Adrenal gland (tissue), 12 donors: ENCODE data around the gene ACTN1. TPM values are rescaled to one million over a fixed set of nuclear protein-coding genes. Genes with fewer than 3 reads are reported as not detected.

Experiments used
- DNase-seq, 7 donors: peaks; one replicate each; pipeline ENCODE4 v3.0.0-alpha.2; 2019 to 2020
- H3K27ac ChIP-seq, 5 donors: fragments of 200-600 bp; sonication (generic) in 4 of 5; 1 replicate in 3 of 5; 2 replicates in 2 of 5; pipeline versions ENCODE4 v1.5.1 to v1.8.0; 2016 to 2020; ENCODE audit warnings: mild to moderate bottlenecking in 1 of 5
- H3K27me3 ChIP-seq: fragments of 200-600 bp; 2 replicates; pipeline ENCODE4 v1.8.0; 2021
- H3K36me3 ChIP-seq, 2 donors: fragments of 200-600 bp; replicated peaks in 1 of 2; 1 replicate in 1 of 2; 2 replicates in 1 of 2; pipeline versions ENCODE4 v1.5.1 to v1.8.0; 2018 to 2022
- H3K4me1 ChIP-seq, 2 donors: fragments of 200-600 bp; replicated peaks in 1 of 2; 1 replicate in 1 of 2; 2 replicates in 1 of 2; pipeline versions ENCODE4 v1.5.1 to v1.8.0; 2018 to 2021
- H3K4me3 ChIP-seq, 4 donors: fragments of 200-600 bp; sonication (generic) in 3 of 4; one replicate each; pipeline ENCODE4 v1.5.1; 2016 to 2018
- H3K9me3 ChIP-seq, 3 donors: fragments of 200-600 bp; sonication (generic) in 1 of 3; replicated peaks in 1 of 3; 1 replicate in 2 of 3; 2 replicates in 1 of 3; pipeline versions ENCODE4 v1.5.1 to v1.8.0; 2016 to 2021
- CTCF ChIP-seq, 6 experiments: fragments of 450-650 bp in 4 of 6; fragments of 200-600 bp in 2 of 6; sonication (generic) in 1 of 6; IDR thresholded peaks; 1 replicate in 5 of 6; 2 replicates in 1 of 6; pipeline versions ENCODE4 v1.5.1 to v1.8.0; 2016 to 2021; ENCODE audit warnings: antibody characterized with exemption in 6 of 6, mild to moderate bottlenecking in 2 of 6, moderate library complexity in 1 of 6
- POLR2A ChIP-seq, 2 donors: fragments of 450-650 bp; IDR thresholded peaks; one replicate each; pipeline ENCODE4 v1.6.1; 2017; ENCODE audit warnings: antibody characterized with exemption in 2 of 2, mild to moderate bottlenecking in 2 of 2, moderate library complexity in 1 of 2
- WGBS, 4 donors: extraction: QIAGEN DNeasy Blood & Tissue Kit in 2 of 4; methylation state at CpG; one replicate each; pipeline versions ENCODE4 v1.1.5 to v1.1.7; 2013 to 2017; 5-methylcytosine and 5-hydroxymethylcytosine counted together
- intact Hi-C, 2 donors: fragments of 100-400 bp; cut with DNase I; formaldehyde crosslinking; loops; one replicate each; pipeline versions ENCODE4 v1.14.1 to v1.15.0; 2022 to 2023
- polyA plus RNA-seq, 3 donors: library from polyadenylated mRNA; stranded (reverse); fragments of 200-250 nt in 2 of 3; fragments of 350-450 nt in 1 of 3; fragmentation: Illumina TruSeq in 1 of 3; extraction: RNeasy Lipid Tissue Mini Kit (QIAGEN cat#74804) in 1 of 3; gene quantifications; one replicate each; pipeline ENCODE4 v1.2.3, GENCODE V29; 2013 to 2014
- total RNA-seq, 9 donors: library from RNA; depleted of rRNA in 4 of 9; stranded (reverse); fragments of >200 nt in 4 of 9; fragments of 120-200 nt in 1 of 9; fragmentation: NEBNext Ultra II Directional in 1 of 9; extraction: Animal tissue kit (Norgen Biotek cat#: 25700) in 1 of 9; gene quantifications; one replicate each; pipeline versions ENCODE4 v1.1.0 to v1.2.4, GENCODE V29; 2013 to 2023
- donor health status: healthy with polysubstance abuse.
- donor health status: Bipolar disorder and iron deficiency.
- donor health status: DM: yes; HTN: yes; CAD: no.
- donor health status: DM: no; HTN: no; CAD: no.
- donor health status: DM: no; HTN: no; CAD: no.
- donor health status: DM: yes; HTN: yes; CAD: no.

ACTN1 gene
- total and polyA plus RNA-seq, 12 donors, result 11.6 to 180 (median 74.3) TPM

GRCh38 chr14:68910540-68910939 is 68.6 kb downstream of the ACTN1 start:
- H3K27ac ChIP-seq, result no peak overlapping the region
- TF ChIP-seq CTCF (IDR thresholded peaks at IDR 0.05) (no peak), POLR2A (IDR thresholded peaks at IDR 0.05) (no peak)
- peaks cover 0 to 38% of the 10 kb centered on the region in 2 donors for H3K36me3 ChIP-seq
- 69 to 89% (median 79%) methylated on average over 9 of the region's 9 CpGs for WGBS, 4 donors
- H3K27me3 ChIP-seq, result no peaks in the 10 kb centered on the region
- intact Hi-C loops, result loop anchor here (5.0 to 10.0 kb wide), 4 partner anchors 64 to 197 kb away; partner anchors contain the start of gene ACTN1 (in 1 of the 2)
- H3K4me3 ChIP-seq, result no peak overlapping the region
- H3K4me1 ChIP-seq, result no peaks in the 10 kb centered on the region
- no peaks in the 10 kb centered on the region for H3K9me3 ChIP-seq
- no peak for DNase-seq

GRCh38 chr14:68908803-68909202 is 70.3 kb downstream of the ACTN1 start:
- no peaks in the 10 kb centered on the region for H3K4me1 ChIP-seq
- peaks cover 0 to 51% of the 10 kb centered on the region in 2 donors for H3K36me3 ChIP-seq
- H3K4me3 ChIP-seq, result no peak overlapping the region
- no peak overlapping the region for H3K27ac ChIP-seq
- 83 to 90% (median 87%) methylated on average over 4 to 5 of the region's 5 CpGs for WGBS, 4 donors
- TF ChIP-seq POLR2A (IDR thresholded peaks at IDR 0.05) (no peak), CTCF (IDR thresholded peaks at IDR 0.05) (no peak)
- H3K27me3 ChIP-seq, result no peaks in the 10 kb centered on the region
- intact Hi-C loops, result no loop called here
- no peak for DNase-seq
- H3K9me3 ChIP-seq, result no peaks in the 10 kb centered on the region

DNA sequence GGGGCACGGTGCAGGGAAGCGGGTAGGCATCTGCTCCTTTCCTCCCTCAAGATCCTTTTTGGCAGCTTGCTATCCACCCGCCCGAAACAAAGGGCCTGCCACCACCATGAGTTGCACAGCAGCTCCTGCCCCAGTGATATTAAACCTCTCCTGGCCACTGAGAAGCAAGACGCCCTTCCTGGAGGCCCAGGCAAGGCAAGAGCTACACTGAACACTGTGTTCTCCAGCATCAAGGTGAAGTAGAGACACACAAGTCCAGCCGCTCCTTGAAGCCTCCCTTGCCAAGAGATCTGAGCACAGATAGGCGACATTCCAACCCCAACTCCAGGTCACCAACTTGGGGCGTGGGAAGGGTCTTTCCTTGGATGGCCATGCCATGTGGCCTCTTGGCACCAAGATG is 70.9 kb downstream of the ACTN1 start:
- TF ChIP-seq POLR2A (IDR thresholded peaks at IDR 0.05) (no peak), CTCF (IDR thresholded peaks at IDR 0.05) (no peak)
- H3K27me3 ChIP-seq, result no peaks in the 10 kb centered on the region
- H3K36me3 ChIP-seq, result peaks cover 0 to 57% of the 10 kb centered on the region in 2 donors
- H3K27ac ChIP-seq, result no peak overlapping the region
- WGBS, 4 donors, result 72 to 94% (median 88%) methylated on average over 3 to 8 of the region's 8 CpGs
- no peaks in the 10 kb centered on the region for H3K4me1 ChIP-seq
- intact Hi-C loops, result no loop called here
- H3K9me3 ChIP-seq, result no peaks in the 10 kb centered on the region
- DNase-seq, result no peak
- H3K4me3 ChIP-seq, result no peak overlapping the region

- 50 to 67% (median 65%) methylated on average over 2 to 5 of the region's 5 CpGs for WGBS, 4 donors
- Histone ChIP-seq H3K36me3 (peaks cover 0 to 74% of the 10 kb centered on the region in 2 donors), H3K27me3 (no peaks in the 10 kb centered on the region), H3K27ac (no peak overlapping the region), H3K4me3 (no peak overlapping the region), H3K9me3 (no peaks in the 10 kb centered on the region), H3K4me1 (no peaks in the 10 kb centered on the region)
- intact Hi-C loops, result no loop called here
- no peak for TF ChIP-seq CTCF (IDR thresholded peaks at IDR 0.05)
- TF ChIP-seq POLR2A (IDR thresholded peaks at IDR 0.05), result no peak
- DNase-seq, result no peak
These were observed 72.7 kb downstream of the ACTN1 start for GRCh38 chr14:68906439-68906838.
